DMS153 treated with DMSO at 0.1 percent for 48 hours (cell line): Measurements from ENCODE around the gene HELLS.
"Not testable (repeated sequence)": the region's sequence is repeated elsewhere in the genome, so short reads cannot be mapped to it uniquely, and the experiment has no call there.

Source experiments
- DNase-seq: peaks from one replicate; lab custom pipeline; 2025; ENCODE audit not compliant: unreplicated experiment; lab: John Stamatoyannopoulos, UW

The HELLS gene

GRCh38 chr10:94602729-94603515, 57.3 kb downstream of the HELLS start:
- no peak for DNase-seq

DNA sequence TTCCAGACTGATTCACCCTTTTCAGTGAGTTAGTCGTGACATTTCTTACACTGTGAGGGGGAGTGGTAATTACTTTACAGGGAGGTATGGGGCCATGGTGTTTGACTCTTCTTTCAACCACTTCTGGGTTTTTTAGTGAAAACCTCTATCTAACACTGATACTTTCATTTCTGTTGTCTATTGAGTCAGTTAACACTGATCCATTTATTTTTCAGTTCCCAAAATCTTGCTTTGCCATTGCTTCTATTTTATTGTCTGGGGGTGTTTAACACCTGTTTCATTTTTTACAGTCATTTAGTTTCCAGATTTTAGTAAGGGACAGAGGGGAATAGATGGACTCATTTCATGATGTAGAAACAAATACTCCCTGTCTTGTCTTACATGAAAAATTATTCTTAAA, 61.5 kb downstream of the HELLS start:
- DNase-seq, result no peak

DNA sequence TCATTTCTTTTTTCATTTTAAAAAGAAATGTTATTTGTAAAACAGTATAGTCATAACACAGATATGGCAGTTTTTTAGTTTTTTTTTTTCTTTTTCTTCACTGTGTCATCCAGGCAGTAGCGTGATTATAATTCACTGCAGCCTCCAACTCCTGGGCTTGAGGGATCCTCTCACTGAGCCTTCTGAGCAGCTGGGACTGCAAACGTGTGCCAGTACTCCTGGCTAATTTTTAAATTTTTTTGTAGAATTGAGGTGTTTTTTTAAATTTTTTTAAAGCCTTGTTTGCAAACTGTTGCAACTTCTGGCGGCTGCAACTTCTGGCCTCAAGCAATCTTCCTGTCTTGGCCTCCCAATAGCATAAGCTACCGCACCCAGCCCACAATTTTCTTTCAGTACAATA, 63.0 kb downstream of the HELLS start:
- DNase-seq, result no peak

DNA sequence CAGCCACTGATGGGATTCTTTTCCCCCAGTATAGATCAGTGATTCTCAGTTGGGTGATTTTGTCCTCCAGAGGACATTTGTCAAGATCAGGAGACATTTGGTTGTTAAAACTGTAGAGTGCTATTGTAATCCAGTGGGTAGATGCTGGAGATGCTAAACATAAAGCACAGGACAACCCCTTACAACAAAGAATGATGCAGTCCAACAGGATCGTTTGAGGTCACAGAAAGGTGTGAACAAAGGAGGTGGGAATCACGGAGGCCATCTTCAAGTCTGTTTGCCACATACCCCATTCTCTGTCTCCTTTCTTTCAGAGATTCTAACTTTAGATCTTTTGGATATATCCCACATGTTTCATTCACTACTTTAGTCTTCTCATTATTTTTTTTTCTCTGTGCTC, 69.0 kb downstream of the HELLS start:
- no peak for DNase-seq

DNA sequence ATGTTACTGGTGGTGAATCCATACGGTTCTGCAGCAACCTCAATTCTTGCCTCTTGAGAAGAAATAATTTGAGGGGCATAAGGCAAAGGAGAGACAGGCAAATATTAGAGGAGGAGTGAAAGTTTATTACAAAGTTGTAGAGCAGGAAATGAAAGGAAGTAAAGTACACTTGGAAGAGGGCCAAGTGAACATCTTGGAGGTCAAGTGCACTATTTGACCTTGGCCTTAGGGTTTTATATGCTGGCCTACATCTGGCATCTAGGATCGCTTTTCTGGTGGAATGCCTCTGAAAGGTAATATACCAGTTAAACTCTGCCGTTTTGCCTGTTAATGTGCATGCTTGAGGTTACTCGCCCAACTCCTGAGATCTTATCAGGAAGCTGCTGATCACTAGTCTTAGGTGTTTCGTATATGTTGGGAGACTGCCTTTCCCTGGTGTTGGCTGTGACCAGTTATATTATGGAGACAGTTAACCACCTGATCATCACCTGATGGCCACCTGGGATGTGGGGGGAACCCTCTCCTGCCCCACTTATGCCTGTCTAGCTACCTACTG, 71.9 kb downstream of the HELLS start:
- no peak for DNase-seq

GRCh38 chr10:94622666-94623205, 77.1 kb downstream of the HELLS start:
- DNase-seq, result no peak

- no peak for DNase-seq
These were observed 78.0 kb downstream of the HELLS start for GRCh38 chr10:94623572-94623971.

DNA sequence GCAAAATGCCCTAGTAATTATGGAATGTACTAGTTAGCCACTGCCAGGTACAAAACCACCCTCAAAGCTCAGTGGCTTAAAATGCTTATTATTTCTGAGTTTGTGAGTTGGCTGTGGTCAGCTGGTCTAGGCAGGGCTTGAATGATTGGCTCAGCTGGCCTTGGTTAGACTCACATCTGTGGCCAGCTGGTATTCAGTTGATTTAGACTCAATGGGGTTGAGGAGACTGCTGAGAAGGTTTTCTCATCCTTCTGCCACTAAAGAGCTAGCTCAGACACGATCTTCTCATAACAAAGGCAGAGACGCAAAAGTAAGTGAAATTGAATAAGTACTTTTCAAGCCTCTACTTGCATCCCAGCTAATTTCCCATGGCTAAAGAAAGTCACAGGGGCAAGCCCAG, 80.9 kb downstream of the HELLS start:
- no peak for DNase-seq

DNA sequence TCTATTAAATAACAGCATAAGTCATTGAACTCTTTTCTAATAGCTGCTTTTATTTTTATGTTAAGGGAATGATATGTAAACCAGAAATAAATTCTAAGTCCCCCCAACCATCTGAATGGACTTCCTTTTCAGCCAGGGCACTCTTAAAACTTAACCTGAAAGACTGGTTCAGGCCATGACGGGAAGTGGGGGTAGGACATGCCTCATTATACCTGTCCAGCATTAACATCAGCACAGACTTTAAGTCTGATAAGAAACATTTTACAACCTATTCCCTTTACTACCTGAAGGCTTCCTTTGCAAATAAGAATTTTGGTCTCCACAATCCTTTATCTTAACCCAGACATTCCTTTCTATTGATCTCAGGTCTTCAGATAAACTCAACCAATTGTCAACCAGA, 81.9 kb downstream of the HELLS start:
- DNase-seq, result no peak

- DNase-seq, result peak; percentile 3
These were observed 84.6 kb downstream of the HELLS start for GRCh38 chr10:94630017-94630688.

DNA sequence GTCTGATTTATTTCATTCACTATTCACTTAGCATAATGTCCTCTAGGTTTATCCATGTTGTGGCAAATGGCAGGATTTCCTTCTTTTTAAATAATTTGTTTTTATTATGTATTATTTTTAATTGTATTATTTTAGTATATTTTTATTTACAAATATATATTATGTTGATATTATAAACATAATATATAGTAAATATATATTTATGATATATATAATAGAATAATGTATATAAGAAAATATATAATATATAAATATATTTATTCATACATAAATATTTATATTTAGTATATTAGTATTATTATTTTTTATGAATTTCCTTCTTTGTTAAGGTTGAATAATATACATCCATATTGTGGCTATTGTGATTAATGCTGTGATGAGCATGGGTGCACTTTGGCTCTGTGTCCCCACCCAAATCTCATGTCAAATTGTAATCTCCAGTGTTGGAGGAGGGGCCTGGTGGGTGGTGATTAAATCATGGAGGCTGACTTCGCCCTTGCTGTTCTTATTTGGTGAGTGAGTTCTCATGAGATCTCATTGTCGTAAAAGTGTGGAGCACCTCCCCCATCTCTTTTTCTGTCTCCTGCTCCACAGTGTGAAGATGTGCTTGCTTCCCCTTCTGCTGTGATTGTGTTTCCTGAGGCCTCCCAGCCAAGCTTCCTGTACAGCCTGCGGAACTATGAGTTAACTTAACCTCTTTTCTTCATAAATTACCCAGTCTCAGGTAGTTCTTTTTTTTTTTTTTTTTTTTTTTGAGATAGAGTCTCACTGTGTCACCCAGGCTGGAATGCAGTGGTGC, 85.7 kb downstream of the HELLS start:
- DNase-seq, result no peak

- DNase-seq, result no peak
These were observed 87.4 kb downstream of the HELLS start for GRCh38 chr10:94632954-94633353.

DNA sequence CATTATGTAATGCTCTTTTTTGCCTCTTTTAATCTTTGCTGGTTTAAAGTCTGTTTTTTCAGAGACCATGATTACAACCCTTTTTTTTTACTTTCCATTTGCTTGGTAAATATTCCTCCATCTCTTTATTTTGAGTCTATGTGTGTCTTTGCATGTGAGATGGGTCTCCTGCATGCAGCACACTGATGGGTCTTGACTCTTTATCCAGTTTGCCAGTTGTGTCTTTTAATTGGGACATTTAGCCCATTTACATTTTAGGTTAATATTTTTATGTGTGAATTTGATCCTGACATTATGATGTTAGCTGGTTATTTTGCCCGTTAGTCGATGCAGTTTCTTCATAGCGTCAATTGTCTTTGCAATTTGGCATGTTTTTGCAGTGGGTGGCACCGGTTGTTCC, 92.5 kb downstream of the HELLS start:
- not testable (repeated sequence) for DNase-seq

GRCh38 chr10:94639902-94640301, 94.3 kb downstream of the HELLS start:
- no peak for DNase-seq

DNA sequence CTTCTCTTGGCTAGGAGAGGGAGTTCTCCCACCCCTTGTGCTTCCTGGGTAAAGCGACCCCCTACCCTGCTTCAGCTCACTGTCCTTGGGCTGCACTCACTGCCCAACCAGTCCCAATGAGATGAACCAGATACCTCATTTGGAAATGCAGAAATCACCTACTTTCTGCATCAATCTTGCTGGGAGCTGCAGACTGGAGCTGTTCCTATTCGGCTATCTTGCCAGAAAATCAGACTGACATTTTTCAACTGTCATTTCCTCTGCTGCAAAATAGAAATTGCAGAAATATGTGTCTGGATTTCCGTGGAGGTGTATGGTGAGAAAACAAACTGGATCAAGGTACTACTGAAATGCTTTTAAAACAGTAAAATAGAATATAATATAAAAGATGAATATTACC, 95.0 kb downstream of the HELLS start:
- DNase-seq, result no peak

DNA sequence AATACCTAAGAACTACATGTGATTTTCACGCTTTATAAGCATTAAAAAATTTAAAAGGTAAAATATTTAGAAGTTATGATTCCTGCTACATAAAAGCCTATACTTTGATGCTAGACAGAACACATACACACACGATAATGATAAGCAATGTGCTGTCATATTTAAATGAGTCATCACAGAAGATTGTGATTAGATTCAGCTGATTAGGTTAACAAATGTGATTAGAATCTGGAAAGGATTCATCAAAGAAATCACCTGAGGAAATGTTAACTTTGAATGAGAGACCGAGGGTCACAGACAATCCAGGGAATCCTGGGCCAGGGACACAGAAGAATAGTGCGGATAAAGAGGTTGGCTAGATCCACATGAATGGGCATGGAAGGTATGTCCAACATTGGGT, 95.9 kb downstream of the HELLS start:
- DNase-seq, result no peak

- DNase-seq, result no peak
These were observed 98.8 kb downstream of the HELLS start for GRCh38 chr10:94644352-94644751.

- no peak for DNase-seq
These were observed 99.7 kb downstream of the HELLS start for GRCh38 chr10:94645285-94645684.
